SHP77 treated with DMSO at 0.1 percent for 48 hours (cell line): ENCODE results near the gene HNF4A.
"Not testable (repeated sequence)": the region's sequence is repeated elsewhere in the genome, so short reads cannot be mapped to it uniquely, and the experiment has no call there.

Experiments used
- DNase-seq: peaks from one replicate; lab custom pipeline; 2025; lab: John Stamatoyannopoulos, UW

The HNF4A gene

DNA sequence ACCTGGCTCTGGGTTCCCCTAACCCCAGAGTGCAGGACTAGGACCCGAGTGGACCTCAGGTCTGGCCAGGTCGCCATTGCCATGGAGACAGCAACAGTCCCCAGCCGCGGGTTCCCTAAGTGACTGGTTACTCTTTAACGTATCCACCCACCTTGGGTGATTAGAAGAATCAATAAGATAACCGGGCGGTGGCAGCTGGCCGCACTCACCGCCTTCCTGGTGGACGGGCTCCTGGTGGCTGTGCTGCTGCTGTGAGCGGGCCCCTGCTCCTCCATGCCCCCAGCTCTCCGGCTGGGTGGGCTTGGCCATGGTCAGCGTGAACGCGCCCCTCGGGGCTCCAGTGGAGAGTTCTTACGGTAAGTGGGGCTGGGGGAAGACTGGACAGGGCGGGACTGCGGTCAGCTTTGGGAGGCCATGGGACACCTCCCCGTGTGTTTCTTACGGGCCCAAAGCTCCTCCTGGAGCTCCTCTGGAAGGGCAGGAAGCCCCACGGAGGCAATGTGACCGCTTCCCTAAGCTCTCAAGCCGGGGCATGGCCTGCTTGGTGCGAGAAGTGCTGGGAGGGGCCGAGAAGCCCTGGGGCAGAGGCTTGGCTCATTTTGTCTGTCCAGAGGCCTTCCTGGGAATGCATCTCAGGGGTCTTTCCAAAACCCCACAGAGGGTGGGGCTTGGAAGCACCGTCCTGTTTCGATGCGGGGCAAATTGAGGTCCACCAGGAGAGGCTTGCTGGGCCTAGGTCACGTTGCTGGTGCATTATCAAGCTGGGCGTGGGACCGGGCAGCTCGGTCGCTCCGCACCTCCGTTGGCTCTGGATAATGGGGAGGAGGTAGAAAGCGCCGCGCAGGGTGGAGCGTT, at the start of gene HNF4A:
HNF4A (plus strand) TSS at position 202 of the 855 bp plus-strand sequence; CDS start at position 308, 106 bp downstream.
- no peak for DNase-seq

DNA sequence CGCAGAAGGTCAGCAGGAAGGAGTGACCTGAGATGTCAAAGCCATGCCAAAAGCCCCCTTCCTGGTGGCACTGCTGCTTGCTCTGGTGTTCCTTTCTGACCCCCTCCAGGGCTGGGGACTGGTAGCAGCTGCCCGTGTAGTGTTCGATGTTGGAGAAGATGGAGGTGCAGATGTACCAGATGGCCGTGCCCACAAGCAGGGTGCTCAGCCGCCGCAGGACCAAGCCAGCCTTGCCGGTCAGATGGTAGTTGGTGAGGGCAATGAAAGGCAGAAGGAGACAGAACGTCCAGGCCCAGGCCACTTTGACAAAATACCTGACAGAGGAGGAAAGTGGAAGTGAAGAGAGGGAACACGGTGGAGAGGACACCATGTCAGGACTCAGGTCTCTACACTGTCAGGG, 48.6 kb upstream of the HNF4A start:
- DNase-seq: no peak

- no peak for DNase-seq
Measured at GRCh38 chr20:44309763-44310663, 45.5 kb upstream of the HNF4A start.

DNA sequence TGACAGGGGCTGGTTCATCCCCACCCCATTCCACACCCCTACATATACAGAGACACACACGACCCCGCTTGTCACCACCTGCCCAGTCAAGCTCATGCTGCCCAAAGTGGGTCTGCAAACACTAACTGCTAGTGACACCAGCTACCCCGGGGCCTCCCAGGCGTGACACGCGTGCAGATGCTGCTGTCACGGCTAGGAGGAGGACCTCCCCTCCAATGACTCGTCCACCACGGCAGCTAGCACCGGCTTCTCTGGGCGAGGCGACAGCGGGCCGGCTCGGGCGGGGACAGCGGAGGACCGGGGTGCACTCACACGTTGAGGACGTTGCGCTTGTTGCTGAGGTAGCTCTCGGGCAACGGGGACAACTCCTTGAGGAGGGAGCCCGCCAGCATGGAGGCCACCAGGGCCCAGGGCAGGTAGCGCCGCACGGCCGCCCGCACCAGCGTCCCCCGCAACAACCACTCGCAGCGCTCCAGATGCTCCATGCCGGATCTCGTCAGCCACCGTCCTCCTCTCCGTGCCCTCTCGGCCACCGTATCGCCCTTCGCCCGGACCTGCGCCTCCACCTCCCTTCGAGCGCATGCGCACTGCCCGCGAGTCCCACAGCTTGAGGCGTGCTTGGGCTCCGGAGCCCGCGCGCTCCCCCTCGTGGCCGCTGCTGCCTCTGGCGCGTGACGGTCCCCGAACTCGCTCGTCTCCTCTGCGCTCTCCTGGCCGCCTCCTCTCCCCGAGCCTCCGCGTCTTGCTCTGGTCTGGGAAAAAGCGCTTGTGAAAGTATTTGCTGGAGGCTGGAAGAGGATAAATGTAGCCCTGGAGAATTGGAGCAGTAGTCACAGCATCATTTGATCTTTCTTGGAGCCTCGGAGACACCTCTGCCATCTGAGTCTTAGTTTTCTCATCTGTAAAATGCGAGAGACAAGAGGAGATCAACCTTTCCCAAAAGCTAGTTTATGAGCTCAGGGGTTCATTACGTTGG, 44.5 kb upstream of the HNF4A start, which contains the start of gene FITM2:
FITM2 (minus strand) TSS at position 539 of the 976 bp plus-strand sequence; CDS start at position 485, 54 bp downstream.
- DNase-seq: peak; percentile 86

DNA sequence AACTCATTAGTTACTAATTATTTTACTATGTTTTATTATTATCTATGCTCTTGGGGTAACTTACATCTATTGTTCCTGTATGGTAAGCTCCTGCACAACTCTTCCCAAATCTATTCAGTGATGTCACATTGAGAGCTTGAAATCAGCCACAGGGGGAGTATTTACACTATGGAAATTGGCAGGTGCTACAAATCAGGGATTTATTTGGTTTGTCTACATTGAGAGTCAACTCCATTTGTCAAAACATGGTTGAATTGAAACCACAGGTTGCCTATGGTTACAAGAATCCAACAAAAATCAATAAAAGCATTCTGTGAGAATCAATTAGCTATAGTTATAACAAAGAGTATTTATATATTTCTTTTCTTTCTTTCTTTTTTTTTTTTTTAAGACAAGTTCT, 40.6 kb upstream of the HNF4A start:
- no peak for DNase-seq

DNA sequence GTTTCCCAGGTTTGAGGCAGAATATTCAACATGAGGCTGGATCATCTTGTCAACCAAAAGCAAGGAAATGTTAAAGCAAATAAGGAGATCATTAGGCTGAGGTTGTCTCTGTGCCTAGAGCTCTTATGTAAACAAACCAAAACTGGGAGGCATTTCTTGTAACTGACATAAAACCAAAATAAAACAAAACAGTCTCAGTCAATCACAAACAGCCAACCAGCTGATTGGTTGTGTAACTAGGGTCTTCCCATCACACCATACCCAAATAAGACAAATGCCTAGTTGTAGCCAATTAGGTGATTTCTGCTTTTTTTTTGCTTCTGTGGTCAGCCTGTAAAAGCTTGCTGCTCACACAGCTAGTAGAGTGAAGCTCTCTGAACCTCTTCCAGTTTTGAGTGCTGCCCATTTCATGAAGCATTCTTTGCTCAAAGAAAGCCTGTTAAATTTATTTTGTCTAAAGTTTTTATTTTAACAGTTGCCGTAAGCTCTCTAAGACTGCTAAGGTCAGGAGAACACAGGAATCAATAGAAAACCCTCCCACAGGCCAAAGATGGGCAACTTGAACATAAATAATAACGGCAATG, 35.6 kb upstream of the HNF4A start:
- DNase-seq: no peak

DNA sequence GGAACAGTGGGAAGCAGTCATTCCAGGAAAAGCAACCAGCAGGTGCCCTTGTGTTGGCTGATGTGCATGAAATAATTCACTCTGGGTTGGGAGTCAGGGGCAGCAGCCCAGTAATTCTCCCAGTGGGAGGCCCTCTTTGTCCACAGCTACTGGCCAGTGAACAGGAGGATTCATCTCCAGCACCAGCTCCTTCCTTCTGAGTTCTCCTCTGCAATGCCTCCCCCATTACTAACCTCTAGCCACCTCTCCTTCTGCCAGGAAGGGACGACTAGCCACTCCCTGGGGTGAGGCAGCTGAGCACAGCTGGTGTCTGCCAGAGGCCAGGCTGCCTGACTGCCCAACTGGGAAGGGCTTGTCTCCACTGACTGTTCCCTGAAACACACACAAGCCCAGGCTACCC, 31.2 kb upstream of the HNF4A start:
- DNase-seq: no peak

DNA sequence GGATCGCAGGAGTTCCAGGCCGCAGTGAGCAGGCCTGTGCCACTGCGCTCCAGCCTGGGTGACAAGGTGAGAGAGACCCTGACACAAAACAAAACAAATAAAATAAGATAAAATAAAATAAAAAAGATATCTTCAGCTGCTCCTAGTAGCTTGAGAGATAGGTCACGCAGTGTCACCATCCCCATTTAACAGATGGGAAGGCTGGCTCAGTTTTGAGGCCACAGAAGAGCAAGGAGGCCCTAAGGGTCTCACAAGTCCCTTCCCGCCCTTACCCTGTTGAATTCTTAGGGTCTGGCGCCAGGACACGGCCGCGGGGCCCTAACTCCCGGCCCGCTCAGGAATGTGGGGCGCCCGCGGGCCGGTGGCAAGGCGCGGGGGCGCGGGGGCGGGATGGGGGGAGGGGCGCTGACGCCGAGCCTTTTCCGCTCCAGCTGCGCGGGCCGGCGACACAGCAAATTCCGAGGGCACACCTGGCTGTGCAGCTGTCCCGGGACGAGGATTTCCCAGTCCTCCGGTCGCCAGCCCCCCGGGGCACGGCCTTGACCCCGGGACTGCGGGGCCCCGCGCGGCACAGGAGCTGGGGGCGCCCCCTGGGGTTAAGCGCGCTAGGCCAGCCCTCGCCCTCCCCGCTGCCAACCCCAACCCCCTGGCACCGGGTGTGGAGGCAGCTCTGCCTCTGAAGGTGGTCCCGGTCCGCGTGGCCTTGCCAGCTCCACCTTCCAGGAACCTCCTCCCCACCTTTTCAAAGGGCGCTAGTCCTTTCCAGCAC, 28.9 kb upstream of the HNF4A start:
- no peak for DNase-seq

GRCh38 chr20:44327748-44328147, 27.8 kb upstream of the HNF4A start:
- DNase-seq: not testable (repeated sequence)

DNA sequence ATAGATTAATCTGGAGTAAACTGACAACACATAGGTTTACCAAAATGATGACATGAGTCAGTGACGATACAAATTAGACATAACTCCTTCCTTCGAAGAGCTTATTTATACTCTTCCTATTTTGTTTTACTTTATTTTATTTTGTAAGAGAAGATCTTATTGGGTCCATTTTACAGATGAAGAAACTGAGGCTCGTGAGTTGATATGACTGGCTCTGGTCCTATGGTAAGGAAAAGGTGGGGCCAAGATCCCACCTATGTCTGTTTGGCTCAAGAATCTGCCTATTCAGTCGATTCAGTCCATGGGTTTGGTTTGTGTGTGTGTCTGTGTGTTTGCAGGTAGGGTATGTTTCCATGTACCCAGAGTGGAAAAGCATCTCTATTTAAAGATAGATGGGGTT, 27.1 kb upstream of the HNF4A start:
- no peak for DNase-seq

- no peak for DNase-seq
Measured at GRCh38 chr20:44331201-44331600, 24.3 kb upstream of the HNF4A start.

DNA sequence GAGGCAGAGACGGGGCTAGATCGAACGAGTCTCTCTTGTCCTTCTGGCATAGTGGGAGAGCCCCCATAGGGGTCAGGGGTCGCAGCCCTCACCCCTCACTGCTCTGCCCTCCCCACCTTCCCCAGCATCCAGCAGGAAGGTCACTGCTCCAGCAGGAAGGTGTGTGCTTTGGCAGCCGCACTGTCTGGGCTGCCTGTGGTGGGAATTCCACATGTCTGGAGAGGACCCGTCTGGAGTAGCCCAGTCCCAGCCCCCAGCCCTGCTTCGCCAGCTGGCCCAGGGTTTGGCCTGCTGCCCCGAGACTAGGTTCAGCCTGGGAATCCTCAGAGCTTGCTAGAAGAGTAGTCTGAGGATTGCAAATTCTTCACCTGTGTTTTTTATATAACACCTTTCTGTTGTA, 21.2 kb upstream of the HNF4A start:
- DNase-seq: no peak

- no peak for DNase-seq
Measured at GRCh38 chr20:44334709-44335108, 20.8 kb upstream of the HNF4A start.

GRCh38 chr20:44335675-44336074, 19.8 kb upstream of the HNF4A start:
- no peak for DNase-seq

GRCh38 chr20:44336086-44336485, 19.4 kb upstream of the HNF4A start:
- no peak for DNase-seq

- no peak for DNase-seq
Measured at GRCh38 chr20:44336725-44337380, 18.6 kb upstream of the HNF4A start, which contains the start of gene R3HDML. Gene R3HDML, plus strand, starts transcription at chr20:44337043. Its CDS starts 115 bp downstream, at chr20:44337158.

DNA sequence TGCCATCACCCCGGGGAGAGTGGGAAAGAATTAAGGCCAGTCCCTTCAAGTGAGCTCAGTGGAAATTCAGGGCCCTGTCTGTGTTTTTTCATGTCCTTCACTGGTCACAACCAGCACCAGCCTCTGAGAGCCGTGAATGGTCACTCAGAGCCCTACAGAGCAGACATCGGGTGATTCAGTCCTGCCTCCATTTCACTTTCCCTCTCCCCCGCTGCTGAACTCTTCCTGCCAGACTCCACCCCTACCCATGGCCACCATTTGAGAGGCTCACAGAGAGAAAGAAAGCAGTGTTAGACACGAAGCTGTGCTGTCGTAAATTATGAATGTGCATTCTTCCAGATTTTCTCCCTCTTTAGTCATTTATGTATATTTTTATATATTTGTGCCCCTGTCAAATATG, 13.3 kb upstream of the HNF4A start:
- no peak for DNase-seq

DNA sequence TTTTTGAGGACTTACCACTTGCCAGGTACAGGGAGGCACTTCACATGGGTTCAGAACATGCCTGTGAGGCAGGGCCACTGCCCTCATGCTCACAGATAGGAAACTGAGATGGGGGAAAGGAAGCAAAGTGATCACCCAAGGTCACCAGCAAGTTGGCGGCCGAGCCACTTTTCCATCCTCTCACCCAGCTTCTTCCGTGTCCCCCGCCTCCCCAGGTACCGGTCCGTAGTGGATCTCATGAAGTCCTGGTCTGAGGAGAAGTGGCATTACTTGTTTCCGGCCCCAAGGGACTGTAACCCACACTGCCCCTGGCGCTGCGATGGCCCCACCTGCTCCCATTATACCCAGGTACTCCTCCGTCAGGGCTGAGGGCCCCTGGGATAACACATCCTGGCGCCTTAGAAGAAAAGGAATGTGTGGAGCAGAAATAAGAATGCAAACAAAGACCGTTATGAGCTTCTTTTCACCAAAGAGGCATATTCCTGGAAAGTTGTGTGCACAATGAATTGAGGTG, 12.3 kb upstream of the HNF4A start:
- DNase-seq: no peak

GRCh38 chr20:44344723-44345122, 10.8 kb upstream of the HNF4A start:
- no peak for DNase-seq

- no peak for DNase-seq
Measured at GRCh38 chr20:44345147-44345546, 10.4 kb upstream of the HNF4A start.
